Measurements from ENCODE around the gene CDKAL1. TPM values are rescaled to one million over a fixed set of nuclear protein-coding genes. Genes with fewer than 3 reads are reported as not detected.

Gene CDKAL1
- total and polyA plus RNA-seq, 9 of the 15 experiments (the other 6 are each of a cell fraction or from before 2014, with no cell fraction given) = 11.2 to 36.3 (median 20.1) TPM

GRCh38 chr6:20699402-20699801 is 165.1 kb downstream of the CDKAL1 start:
- ATAC-seq (no peak), DNase-seq (ENCODE audit: extremely low read depth in 1 of 4, low spot score in 3 of 4) (no peak), FAIRE-seq (no peak)
- POLR2A ChIA-PET = no interaction called here
- Histone ChIP-seq H3K4me1 (replicated peaks in 1 of 2; ENCODE audit: control insufficient read depth in 2 of 2, insufficient read depth in 2 of 2, low read length in 2 of 2) (peaks cover 4 to 5% of the 10 kb centered on the region in 2 experiments; a peak in 3 of 5 replicates), H3K9ac (ENCODE audit: insufficient read depth in 1 of 2, low read depth in 2 of 2, low read length in 2 of 2) (no peak overlapping the region), H3K9me1 (ENCODE audit: control insufficient read depth, insufficient read depth, low read length) (no peaks in the 10 kb centered on the region), H3K27ac (ENCODE audit: extremely low read depth, low read depth, low read length) (no peak overlapping the region), H3K4me3 (no peak overlapping the region), H4K20me1 (replicated peaks; ENCODE audit: control insufficient read depth, insufficient read depth, low read length) (no peaks in the 10 kb centered on the region), H2AFZ (ENCODE audit: low read depth, low read length) (no peak overlapping the region), H3K9me3 (replicated peaks; ENCODE audit: control insufficient read depth, insufficient read depth, low read depth, low read length) (no peaks in the 10 kb centered on the region), H3K4me2 (ENCODE audit: insufficient read depth, low read length) (no peak overlapping the region), H3K27me3 (ENCODE audit: control insufficient read depth in 2 of 2, insufficient read depth in 2 of 2, low read length in 2 of 2) (no peaks in the 10 kb centered on the region), H3K79me2 (ENCODE audit: control insufficient read depth, insufficient read depth, low read length) (peaks cover 2% of the 10 kb centered on the region; the same call in 2 of the 3 replicates), H3K36me3 (ENCODE audit: control insufficient read depth, insufficient read depth, low read length) (no peaks in the 10 kb centered on the region)
- TF ChIP-seq ZNF639 (CRISPR knock-in tag; conservative IDR thresholded peaks at IDR 0.05 in 1 of 2, IDR thresholded peaks at IDR 0.05 in 1 of 2) (no peak), CREM (IDR thresholded peaks at IDR 0.05; ENCODE audit: low read depth) (no peak), CTBP1 (IDR thresholded peaks at IDR 0.05; ENCODE audit: borderline replicate concordance) (no peak), RBM14 (IDR thresholded peaks at IDR 0.05; ENCODE audit: borderline replicate concordance, insufficient read depth, low read depth, low read length) (no peak), SPI1 (IDR thresholded peaks at IDR 0.05; ENCODE audit: borderline replicate concordance, low read depth, low read length) (no peak), ZNF695 (CRISPR knock-in tag; IDR thresholded peaks at IDR 0.05) (no peak), ZMIZ1 (IDR thresholded peaks at IDR 0.05; ENCODE audit: low read depth in 2 of 2, low read length in 2 of 2) (no peak), SRSF7 (optimal IDR thresholded peaks at IDR 0.05; ENCODE audit: low read depth, low read length) (no peak), ZNF512 (tag; IDR thresholded peaks at IDR 0.05) (no peak)
- TF ChIP-seq, protein P1, sequence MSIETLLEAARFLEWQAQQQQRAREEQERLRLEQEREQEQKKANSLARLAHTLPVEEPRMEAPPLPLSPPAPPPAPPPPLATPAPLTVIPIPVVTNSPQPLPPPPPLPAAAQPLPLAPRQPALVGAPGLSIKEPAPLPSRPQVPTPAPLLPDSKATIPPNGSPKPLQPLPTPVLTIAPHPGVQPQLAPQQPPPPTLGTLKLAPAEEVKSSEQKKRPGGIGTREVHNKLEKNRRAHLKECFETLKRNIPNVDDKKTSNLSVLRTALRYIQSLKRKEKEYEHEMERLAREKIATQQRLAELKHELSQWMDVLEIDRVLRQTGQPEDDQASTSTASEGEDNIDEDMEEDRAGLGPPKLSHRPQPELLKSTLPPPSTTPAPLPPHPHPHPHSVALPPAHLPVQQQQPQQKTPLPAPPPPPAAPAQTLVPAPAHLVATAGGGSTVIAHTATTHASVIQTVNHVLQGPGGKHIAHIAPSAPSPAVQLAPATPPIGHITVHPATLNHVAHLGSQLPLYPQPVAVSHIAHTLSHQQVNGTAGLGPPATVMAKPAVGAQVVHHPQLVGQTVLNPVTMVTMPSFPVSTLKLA (conservative IDR thresholded peaks at IDR 0.05) = no peak
- TF ChIP-seq, protein P2, sequence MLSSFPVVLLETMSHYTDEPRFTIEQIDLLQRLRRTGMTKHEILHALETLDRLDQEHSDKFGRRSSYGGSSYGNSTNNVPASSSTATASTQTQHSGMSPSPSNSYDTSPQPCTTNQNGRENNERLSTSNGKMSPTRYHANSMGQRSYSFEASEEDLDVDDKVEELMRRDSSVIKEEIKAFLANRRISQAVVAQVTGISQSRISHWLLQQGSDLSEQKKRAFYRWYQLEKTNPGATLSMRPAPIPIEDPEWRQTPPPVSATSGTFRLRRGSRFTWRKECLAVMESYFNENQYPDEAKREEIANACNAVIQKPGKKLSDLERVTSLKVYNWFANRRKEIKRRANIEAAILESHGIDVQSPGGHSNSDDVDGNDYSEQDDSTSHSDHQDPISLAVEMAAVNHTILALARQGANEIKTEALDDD (IDR thresholded peaks at IDR 0.05) = no peak
- WGBS (ENCODE audit: insufficient coverage, low coverage, missing lambda C conversion rate) = 66% methylated on average over 4 of the region's 4 CpGs
- no TSS peak for BruUV-seq (replicated peaks)
- in situ Hi-C loops (cut with MboI) = no loop called here
- intact Hi-C loops (cut with micrococcal nuclease) = no loop called here
- CTCF ChIA-PET (ENCODE audit: low intra/inter-chr PET ratio) = no interaction called here

Measured in K562 (cell line).